ENCODE data around the gene ABCG5.

ABCG5 gene

DNA sequence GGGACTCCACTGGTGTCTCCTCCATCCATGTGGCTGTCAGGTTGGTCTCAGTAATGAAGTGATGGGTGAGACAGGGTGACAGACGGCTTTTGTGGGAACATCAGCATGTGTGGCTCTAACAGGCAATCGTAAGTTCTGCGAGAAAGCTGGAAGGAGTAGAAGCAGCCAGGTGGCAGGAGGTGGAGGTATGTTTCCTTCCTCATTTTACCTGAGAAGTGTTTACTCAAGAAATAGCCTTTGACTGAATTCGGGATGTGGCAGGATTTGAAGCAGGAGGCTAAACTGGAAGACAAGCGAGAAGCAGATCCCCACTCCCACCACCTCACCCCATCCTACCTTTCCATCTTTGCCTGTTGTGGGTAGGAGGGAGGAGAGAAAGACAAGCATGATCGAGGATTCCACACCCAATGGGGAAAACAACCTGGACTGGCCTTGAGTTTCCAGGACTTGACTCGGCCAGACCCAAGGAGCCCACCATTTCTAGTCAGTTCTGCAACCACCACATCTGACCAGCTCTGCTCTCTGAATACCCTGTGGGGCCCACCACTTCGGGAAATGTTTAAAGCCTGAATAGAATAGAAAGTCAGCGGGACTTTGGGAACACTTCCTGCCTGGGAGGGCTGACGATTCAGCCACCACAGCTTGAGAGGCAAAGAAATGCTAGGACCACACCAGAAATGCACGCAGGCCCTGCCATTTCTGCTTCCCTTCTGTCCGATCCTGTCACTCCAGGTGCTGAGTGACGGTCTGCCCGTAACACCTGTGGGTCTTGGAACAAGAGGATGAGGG lies 1.3 kb upstream of the ABCG5 start:
- peak; percentile 3 for DNase-seq (ENCODE audit: extremely low spot score)
- ChIA-PET POLR2A (no interaction called here), CTCF (no interaction called here)
- TF ChIP-seq FOXK2 (IDR thresholded peaks at IDR 0.05) (no peak), LEF1 (IDR thresholded peaks at IDR 0.05; ENCODE audit: borderline replicate concordance) (no peak), TARDBP (IDR thresholded peaks at IDR 0.05) (no peak), BHLHE40 (IDR thresholded peaks at IDR 0.05; ENCODE audit: borderline replicate concordance) (no peak), SUZ12 (IDR thresholded peaks at IDR 0.05) (no peak), NFRKB (IDR thresholded peaks at IDR 0.05) (no peak), HDGF (IDR thresholded peaks at IDR 0.05; ENCODE audit: borderline replicate concordance) (no peak), ARNT (IDR thresholded peaks at IDR 0.05) (no peak), SP1 (IDR thresholded peaks at IDR 0.05) (no peak), FOXA1 (IDR thresholded peaks at IDR 0.05) (no peak), ZNF384 (IDR thresholded peaks at IDR 0.05) (no peak), CTBP1 (IDR thresholded peaks at IDR 0.05; ENCODE audit: borderline replicate concordance) (no peak), ELF4 (IDR thresholded peaks at IDR 0.05) (no peak), FOXM1 (IDR thresholded peaks at IDR 0.05; ENCODE audit: borderline replicate concordance) (no peak)
- TF ChIP-seq, protein P1, sequence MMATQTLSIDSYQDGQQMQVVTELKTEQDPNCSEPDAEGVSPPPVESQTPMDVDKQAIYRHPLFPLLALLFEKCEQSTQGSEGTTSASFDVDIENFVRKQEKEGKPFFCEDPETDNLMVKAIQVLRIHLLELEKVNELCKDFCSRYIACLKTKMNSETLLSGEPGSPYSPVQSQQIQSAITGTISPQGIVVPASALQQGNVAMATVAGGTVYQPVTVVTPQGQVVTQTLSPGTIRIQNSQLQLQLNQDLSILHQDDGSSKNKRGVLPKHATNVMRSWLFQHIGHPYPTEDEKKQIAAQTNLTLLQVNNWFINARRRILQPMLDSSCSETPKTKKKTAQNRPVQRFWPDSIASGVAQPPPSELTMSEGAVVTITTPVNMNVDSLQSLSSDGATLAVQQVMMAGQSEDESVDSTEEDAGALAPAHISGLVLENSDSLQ (IDR thresholded peaks at IDR 0.05), result no peak

DNA sequence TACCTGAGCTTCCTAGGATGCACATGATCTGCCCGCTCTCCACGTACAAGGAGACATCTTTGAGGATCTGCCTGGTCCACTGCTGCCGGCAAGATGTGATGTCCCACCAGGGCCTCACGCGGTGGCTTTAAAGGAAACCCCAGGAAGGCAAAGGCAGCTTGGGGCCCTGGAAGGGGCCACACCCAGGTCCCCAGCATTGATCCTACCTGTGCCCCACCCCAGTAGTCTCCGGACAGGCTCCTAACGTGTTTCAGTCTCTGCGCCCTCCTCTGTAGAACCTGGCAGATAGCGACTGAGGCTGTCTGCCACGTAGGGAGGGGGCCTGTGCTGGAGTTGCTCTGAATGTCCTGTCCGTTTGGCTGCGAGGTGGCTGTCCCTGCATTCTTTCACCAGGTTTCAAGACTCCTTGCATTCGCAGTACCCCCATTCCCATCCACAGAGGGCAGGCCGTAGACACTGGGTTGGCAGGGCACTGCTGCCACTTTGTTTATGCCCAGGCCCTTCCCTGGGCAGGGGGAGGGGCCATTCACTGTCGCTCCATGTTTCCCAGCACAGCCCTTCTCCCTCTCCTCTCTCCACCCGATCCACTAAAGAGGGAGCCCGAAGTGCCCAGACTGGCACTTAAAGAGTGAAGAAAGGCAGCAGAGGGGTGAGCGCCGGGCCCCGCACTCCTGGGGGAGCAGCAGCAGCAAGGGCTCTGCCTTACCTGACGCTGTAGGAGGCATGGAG lies 644 bp downstream of the ABCG5 start:
- ChIA-PET CTCF (no interaction called here), POLR2A (no interaction called here)
- TF ChIP-seq LEF1 (IDR thresholded peaks at IDR 0.05; ENCODE audit: borderline replicate concordance), result no peak
- TF ChIP-seq, protein P1 (IDR thresholded peaks at IDR 0.05), result no peak
- TF ChIP-seq NFRKB (IDR thresholded peaks at IDR 0.05), result no peak
- TF ChIP-seq ARNT (IDR thresholded peaks at IDR 0.05), result no peak
- TF ChIP-seq BHLHE40 (IDR thresholded peaks at IDR 0.05; ENCODE audit: borderline replicate concordance), result no peak
- no peak for TF ChIP-seq FOXA1 (IDR thresholded peaks at IDR 0.05)
- TF ChIP-seq FOXK2 (IDR thresholded peaks at IDR 0.05), result no peak
- TF ChIP-seq CTBP1 (IDR thresholded peaks at IDR 0.05; ENCODE audit: borderline replicate concordance), result no peak
- TF ChIP-seq L3MBTL2 (conservative IDR thresholded peaks at IDR 0.05), result no peak
- TF ChIP-seq FOXM1 (IDR thresholded peaks at IDR 0.05; ENCODE audit: borderline replicate concordance), result no peak
- TF ChIP-seq ELF4 (IDR thresholded peaks at IDR 0.05), result no peak
- no peak for TF ChIP-seq TARDBP (IDR thresholded peaks at IDR 0.05)
- no peak for TF ChIP-seq HDGF (IDR thresholded peaks at IDR 0.05; ENCODE audit: borderline replicate concordance)
- no peak for TF ChIP-seq ZNF384 (IDR thresholded peaks at IDR 0.05)
- TF ChIP-seq SP1 (IDR thresholded peaks at IDR 0.05), result no peak
- TF ChIP-seq SUZ12 (IDR thresholded peaks at IDR 0.05), result no peak
- peak; percentile 2 for DNase-seq (ENCODE audit: extremely low spot score)

DNA sequence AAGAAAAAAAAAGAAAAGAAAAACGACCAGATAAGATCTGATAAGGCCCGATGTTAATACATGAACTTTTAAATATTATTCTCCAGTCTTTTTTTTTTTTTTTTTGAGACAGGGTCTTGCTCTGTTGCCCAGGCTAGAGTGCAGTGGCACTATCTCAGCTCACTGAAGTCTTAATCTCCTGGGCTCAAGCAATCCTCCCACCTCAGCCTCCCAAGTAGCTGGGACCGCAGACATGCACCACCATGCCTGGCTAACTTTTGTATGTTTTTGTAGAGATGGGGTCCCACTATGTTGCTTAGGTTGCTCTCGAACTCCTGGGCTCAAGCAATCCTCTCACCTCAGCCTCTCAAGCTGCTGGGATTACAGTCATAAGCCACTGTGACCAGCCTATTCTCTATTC lies 1.6 kb downstream of the ABCG5 start:
- CTCF ChIA-PET, result no interaction called here
- POLR2A ChIA-PET, result no interaction called here

DNA sequence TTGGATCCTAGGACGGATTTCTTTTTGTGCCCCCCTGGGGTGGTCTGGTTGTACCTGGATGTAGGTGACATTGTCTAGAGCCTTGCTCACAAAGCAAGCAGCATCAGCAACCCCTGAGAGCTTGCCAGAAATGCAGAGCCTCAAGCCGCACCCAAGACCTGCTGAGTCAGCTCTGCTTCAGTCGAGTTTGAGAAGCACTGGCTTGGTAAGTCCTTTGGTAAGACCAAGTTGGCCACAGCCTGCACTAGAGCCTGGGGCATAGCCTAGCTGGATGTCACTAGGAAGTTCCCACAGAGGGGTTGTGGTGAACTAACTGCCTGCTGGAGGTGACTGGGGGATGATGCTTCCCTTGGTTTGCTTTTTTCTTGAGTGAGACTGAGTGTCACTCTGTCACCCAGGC lies 6.2 kb downstream of the ABCG5 start:
- CTCF ChIA-PET, result interaction anchor here (0.6 kb wide), 1 partner anchor 255 kb away, joined by 6 read pairs; no protein-coding TSS in a partner anchor

More for the DNA sequence above, 1.6 kb downstream of the ABCG5 start:
- TF ChIP-seq FOXA1 (IDR thresholded peaks at IDR 0.05) (no peak), SP1 (IDR thresholded peaks at IDR 0.05) (no peak), LEF1 (IDR thresholded peaks at IDR 0.05; ENCODE audit: borderline replicate concordance) (no peak), ELF4 (IDR thresholded peaks at IDR 0.05) (no peak), SUZ12 (IDR thresholded peaks at IDR 0.05) (no peak), ZNF384 (IDR thresholded peaks at IDR 0.05) (no peak), HDGF (IDR thresholded peaks at IDR 0.05; ENCODE audit: borderline replicate concordance) (no peak)
- TF ChIP-seq, protein P1 (IDR thresholded peaks at IDR 0.05), result no peak
- no peak for DNase-seq (ENCODE audit: extremely low spot score)

DNA sequence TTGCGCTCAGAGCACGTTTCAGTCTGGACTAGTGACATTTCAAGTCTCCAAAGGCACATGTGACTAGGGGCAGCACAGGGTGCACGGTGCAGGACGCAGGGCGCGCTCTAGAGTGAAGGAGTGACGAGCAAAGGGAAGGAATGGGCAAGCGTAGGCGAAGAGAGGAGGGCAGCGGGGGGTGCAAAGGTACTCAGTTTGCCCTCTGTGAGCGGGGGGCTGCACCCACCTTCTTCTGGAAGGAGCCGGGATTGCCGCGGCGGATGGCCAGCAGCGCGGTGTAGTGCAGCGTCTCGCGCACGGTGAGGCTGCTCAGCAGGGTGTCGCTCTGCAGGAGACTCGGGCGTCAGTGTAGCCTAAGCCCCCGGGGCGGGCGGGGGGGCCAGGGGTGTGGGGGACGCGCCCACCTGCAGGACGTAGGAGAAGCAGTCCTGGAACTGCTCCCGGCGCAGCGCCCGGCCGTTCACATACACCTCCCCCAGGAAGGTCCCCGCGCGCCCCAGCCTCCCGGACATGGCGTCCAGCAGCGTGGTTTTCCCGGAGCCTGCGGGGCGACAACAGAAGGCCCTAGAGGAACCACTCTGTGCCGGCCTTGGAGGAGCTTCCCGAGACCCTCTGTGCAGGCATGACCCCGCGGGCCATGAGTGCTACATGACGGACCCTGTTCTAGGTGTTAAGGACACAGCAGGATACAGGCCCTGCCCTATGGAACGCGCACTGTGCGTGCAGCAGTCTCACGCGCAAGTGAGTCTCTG lies 6.9 kb downstream of the ABCG5 start:
- TF ChIP-seq ARNT (IDR thresholded peaks at IDR 0.05), result no peak
- 0 out of 2 replicates have a peak, but pooled peaks have one; percentile 25 for TF ChIP-seq L3MBTL2 (conservative IDR thresholded peaks at IDR 0.05)
- DNase-seq (ENCODE audit: extremely low spot score), result peak; percentile 19
- ChIA-PET CTCF (interaction anchor here (0.6 kb wide), 1 partner anchor 255 kb away, joined by 6 read pairs; no protein-coding TSS in a partner anchor), POLR2A (no interaction called here)

More for the DNA sequence above, 6.2 kb downstream of the ABCG5 start:
- DNase-seq (ENCODE audit: extremely low spot score), result no peak
- POLR2A ChIA-PET, result no interaction called here
- TF ChIP-seq BHLHE40 (IDR thresholded peaks at IDR 0.05; ENCODE audit: borderline replicate concordance) (no peak), TARDBP (IDR thresholded peaks at IDR 0.05) (no peak)
